H1 (cell line): Measurements from ENCODE around the gene LDLRAD3.

Experiments used
- EGR1 ChIP-seq: IDR thresholded peaks from 2 replicates; pipeline ENCODE4 v1.6.1; 2011; ENCODE audit warnings: low read depth, low read length, borderline replicate concordance
- TF ChIP-seq, protein P1 (sequence below), 3 experiments: IDR thresholded peaks; 1 replicate in 2 of 3; 2 replicates in 1 of 3; pipeline versions ENCODE4 v1.5.1 to v1.6.1; 2011; ENCODE audit warnings: low read length in 3 of 3, mild to moderate bottlenecking in 3 of 3, inconsistent platforms in 2 of 3, low read depth in 1 of 3, moderate library complexity in 1 of 3; ENCODE audit not compliant: insufficient read depth in 1 of 3; ENCODE audit errors: control extremely low read depth in 1 of 3

DNA sequence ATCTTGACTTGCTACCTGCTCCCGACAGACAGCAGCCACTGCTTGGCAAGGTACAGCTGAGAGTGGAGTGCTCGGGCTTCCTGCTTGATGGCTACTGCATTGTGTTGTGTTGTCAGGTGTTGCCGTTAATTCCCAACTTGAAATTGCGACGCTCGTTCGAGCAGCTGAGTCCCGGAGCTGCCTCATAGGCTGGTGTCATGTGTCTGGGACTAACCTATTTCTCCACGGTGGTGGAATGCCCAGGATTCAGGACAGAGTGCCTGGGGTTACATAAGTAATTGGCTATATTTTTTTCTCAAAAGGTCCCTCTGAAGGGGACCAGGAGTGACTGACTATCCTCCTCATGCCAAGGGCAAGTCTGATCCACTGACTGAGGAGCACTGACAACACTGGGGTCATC lies 326.8 kb downstream of the LDLRAD3 start:
- TF ChIP-seq EGR1 = no peak
- TF ChIP-seq, protein P1, sequence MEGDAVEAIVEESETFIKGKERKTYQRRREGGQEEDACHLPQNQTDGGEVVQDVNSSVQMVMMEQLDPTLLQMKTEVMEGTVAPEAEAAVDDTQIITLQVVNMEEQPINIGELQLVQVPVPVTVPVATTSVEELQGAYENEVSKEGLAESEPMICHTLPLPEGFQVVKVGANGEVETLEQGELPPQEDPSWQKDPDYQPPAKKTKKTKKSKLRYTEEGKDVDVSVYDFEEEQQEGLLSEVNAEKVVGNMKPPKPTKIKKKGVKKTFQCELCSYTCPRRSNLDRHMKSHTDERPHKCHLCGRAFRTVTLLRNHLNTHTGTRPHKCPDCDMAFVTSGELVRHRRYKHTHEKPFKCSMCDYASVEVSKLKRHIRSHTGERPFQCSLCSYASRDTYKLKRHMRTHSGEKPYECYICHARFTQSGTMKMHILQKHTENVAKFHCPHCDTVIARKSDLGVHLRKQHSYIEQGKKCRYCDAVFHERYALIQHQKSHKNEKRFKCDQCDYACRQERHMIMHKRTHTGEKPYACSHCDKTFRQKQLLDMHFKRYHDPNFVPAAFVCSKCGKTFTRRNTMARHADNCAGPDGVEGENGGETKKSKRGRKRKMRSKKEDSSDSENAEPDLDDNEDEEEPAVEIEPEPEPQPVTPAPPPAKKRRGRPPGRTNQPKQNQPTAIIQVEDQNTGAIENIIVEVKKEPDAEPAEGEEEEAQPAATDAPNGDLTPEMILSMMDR (IDR thresholded peaks at IDR 0.05; ENCODE audit: control extremely low read depth in 1 of 3, insufficient read depth in 1 of 3, low read depth in 1 of 3, low read length in 3 of 3) = no peak
